CD1c-positive myeloid dendritic cell (primary cell): ENCODE data around the gene UROS.

Experiments used
- DNase-seq: peaks from one replicate; pipeline ENCODE4 v3.0.0-alpha.2; 2016; ENCODE audit errors: extremely low spot score

UROS gene

DNA sequence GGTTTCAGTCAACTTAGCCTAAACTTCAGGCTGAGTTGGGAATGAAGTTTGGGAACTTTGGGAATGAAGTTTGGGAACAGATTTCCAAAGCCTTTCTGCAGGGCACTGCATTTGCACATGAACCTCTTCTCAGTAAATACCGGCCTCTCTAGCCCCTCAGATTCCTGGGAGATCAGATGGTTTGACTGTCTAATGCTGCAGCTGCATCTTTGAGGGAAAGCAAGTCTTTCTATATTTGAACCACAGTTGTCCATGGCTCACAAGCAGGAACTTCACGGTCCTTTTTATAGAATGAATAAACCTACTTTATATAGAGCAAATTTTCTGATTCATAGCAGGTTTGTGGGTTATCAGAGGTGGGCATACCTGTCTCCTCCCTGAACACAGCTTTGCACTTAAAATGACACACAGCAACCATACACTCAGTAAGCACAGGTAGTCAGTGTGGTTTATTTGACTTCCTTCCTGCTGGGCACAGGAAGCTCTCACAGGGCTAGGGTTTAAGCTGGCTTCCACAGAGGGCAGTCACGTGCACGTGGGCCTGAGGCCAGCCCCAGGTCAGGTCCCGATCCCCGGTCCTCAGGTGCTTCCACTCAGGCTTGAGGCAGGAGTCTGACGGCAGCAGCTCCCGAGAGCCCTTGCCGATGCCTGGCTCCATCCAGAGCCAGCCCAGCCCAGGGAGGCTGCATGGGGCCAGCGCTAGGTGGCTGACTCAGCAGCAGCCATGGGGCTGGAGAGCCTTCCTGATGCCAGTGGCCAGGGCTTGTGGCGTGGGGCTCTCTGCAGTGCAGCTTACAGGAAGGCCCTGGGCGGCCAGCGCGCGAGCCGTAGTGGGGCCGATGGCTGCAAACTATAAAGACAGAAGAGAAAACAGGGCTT is 34.7 kb downstream of the UROS start:
- DNase-seq: no peak

DNA sequence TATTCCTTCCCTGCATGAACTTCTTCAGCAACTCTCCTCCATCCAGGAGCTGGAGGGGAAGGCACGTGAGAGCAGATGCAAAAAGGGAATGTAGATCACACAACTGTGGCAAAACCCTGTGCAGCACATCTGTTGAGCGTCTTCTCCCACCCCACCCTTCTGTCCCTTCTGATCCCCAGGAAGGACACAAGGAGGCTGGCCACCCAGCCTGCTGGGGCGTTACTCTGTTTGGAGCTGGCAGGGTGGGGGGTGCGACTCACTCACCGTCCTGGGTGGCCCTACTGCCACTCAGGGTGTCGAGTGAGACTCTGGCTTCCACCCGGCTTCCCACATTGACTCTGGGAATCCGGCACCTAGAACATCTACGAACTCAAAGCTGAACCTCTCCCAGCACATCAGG is 37.3 kb downstream of the UROS start:
- DNase-seq: no peak

DNA sequence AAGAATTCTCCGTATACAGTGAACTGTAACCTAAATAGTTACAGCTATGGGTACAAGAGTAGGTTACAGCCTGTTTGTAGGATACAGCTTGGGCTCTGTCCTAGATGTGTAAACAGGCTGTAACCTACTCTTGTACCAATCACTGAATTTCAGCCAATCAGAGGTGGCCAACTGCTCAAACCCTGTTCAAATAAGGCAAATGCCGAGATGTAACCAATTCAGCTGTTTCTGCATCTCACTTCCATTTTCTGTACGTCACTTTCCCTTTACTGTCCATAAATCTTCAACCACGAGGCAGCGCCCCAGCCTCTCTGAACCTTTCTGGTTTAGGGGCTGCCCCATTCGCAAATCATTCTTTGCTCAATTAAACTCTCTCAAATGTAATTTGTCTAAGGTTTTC is 39.1 kb downstream of the UROS start:
- DNase-seq: no peak

DNA sequence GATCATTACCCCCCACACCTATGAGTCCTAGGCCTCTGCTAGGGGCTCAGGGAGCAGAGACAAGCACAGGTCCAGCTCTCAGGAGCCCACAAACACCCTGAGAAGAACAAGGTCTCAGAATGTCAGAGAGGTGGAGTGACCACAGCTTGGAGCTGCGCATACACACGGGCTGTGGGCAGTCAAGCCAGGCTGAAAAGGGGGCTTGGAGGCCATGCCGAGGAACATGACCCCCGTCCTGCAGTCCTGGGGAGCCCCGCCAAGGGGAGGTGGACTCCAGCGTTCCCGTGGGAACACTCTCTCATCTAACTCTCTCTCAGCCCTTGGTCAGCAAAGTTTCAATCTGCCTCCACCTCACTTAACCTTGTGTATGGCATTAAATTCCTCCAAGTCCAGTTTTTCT is 39.6 kb downstream of the UROS start:
- DNase-seq: no peak

DNA sequence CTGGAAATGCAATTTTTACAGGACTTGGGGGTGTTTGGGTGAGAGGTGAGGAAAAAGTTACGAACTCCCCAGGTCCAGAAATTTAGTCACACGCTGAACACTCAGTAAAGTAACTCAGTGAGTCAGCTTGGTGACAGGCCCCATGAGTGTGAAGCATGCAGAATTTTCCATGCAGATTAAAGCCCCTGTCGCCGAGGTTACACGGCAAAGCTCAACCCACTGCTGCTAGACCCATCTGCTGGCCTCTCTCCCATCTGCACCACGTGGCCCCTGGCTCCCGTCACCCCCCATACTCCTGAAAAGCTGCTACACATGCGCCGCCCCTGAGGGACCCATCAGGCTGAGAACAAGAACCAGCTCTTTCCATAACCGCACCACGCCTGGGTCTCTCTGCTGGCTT is 40.4 kb downstream of the UROS start:
- no peak for DNase-seq

DNA sequence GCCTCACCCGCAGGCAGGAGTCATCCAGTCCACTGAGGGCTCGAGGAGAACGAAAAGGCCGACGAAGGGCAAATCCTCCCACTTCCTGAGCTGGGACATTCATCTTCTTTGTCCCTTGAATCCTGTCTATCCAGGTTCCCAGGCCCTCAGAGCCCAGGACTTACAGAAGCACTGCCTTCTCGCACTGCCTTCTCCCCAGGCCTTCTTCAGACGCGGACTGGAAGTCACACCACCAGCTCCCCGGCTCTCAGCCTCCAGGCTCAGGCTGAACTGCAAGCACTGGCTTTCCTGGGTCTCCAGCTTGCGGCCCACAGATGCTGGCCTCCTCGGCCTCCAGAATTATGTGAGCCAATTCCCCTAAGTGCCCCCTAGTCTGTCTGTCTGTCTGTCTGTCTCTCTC is 41.0 kb downstream of the UROS start:
- no peak for DNase-seq

DNA sequence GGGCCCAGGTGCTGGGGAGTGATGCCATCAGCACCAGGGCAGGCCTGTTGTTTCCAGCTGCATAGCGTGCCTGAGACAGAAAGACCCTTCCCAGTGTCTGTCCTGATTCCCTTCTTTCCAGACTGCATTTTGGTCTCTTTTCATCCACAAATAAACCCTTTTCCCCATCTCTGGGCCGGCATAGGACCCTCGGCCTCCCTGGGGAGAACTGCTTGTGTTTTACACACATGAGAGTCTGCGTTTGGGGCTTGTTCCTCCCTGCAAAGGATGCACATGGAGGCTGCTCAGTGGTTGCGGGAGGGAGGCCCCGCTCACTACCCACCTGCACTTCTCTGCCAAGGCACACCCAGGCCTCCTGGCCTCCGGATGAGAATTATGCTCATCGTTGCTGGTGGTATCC is 41.7 kb downstream of the UROS start:
- DNase-seq: no peak

DNA sequence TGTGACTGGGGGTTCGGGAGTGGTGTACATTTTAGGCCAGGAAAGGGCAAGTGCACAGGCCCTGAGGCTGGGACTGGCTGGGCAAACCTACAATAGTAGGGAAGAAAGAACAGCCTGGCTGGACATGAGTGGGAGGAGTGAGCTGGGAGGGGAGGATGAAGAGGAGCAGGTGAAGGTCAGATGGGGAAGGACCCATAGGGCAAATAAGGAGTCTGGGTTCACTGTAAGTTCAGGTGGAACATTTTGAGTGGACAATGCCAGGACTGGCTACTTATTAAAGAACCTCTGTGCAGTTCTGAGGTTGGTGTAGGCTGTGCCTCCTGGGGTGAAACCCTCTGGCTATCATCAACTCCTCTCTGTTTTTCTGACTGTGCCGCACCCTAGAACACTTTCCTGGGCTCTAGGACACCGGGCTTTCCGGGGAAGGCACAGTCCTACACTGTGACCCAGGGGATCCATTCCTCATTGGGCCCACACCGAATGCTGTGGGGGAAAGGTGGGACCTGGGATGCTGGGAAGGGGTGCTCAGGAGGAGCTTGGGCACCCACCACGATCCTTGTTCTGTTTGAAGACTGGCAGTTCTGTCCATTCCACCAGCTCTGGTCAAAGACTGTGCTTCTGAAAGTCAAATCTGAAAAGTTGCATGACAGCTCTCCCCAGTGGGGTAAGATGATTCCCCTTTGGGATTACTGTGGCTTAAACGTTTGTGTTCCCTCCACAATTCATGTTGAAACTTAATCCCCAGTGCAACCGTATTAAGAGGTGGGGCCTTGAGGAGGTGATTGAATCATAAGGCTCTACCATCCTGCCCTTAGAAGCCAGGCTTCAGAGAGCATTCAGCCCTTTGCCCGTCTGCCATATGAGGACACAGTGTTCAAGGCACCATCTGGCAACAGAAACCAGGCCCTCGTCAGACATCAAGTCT is 43.4 kb downstream of the UROS start:
- no peak for DNase-seq

DNA sequence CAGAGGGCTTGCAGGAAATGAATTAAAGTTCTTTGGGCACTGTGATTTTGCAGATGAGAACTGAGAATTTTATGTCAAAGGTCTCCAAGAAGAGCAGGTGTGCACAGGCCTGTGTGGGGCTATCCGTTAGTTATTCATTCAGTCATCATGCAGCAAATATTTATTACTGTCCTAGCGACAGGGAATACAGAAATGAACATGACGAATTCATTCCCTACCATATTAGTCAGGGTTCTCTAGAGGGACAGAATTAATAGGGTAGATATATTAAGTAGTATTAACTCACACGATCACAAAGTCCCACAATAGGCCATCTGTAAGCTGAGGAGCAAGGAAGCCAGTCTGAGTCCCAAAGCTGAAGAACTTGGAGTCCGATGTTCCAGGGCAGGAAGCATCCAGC is 44.5 kb downstream of the UROS start:
- no peak for DNase-seq

DNA sequence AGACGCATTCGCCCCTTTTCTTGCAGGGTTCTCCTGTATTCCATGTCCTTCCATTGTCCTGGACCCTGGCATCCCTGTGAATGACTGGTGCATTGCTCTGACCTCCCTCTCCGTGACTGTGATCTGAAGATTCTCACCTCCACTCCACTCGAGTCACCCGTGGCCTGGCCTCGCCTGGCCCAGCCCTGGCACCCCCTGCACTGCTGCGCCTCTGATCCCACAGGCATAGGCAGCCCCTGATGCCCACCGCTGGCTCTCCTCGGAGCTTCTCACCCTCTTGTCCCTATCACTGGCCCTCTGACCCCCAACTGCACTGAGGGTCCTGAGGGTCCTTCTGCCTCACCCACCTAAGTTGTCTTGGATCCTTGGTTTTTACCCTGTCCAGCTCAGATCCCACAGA is 45.3 kb downstream of the UROS start:
- no peak for DNase-seq

DNA sequence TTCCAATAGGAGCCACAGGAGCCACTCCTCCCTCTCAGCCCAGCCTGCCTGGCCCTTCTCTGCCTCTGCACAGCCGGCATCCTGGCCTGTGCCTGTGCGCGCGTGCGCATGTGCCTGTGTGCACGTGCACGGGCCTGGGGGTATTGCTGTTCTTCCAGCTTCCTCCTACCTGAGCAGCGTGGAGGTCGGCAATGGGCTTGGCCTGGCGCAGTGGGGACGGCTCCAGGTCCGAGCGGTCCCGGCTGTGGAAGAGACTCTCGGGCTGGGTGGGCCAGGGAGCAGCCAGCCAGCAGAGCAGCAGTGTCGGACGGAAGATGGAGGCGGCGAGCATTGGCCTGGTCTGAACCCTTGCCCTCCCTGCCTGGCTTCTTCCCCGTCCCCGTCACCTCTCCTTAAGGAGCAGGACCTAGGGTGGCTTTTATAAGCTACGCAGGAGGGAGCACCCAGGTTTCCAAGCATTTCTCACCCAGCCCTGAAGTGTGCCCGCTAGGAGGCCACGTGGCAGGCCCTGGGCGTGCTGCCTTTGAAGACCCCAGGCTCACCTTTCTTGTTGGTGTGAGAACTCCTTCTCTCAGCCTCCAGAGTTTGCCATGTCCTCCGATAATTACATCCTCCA is 47.5 kb downstream of the UROS start, which contains the start of gene MMP21:
Gene MMP21 (minus strand): TSS at position 331 of the 616 bp plus-strand sequence. CDS start 0 bp downstream, at position 331.
- DNase-seq: no peak

DNA sequence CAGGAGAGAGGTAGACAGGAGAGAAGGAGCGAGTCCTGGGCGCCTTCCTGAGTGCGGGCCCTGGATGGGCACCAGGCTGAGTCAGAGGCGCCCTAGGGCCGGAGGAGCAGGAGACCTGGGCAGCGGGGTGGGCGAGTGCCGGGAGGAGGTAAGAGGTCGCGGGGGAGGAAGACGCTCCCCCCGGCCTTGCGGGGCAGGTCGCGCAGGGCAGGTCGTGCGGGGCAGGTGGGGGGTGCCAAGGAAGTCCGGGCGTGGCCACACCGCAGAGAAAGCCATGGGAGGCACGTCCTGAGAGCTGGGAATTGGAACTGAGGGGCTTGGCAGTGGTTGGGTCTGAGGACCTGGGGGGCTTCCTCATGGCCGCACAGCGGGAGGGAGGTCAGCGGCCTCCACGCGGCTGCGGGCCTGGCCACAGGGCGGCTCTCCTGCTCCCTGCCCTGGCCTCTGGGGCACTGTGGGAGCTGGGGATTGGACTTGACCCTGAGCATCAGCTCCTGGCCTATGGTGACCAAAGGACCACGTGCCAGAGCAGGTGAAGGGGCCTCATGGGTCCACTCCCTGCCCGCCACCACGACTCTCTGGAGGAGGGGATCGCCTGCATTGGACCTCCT is 48.4 kb downstream of the UROS start:
- DNase-seq: no peak

DNA sequence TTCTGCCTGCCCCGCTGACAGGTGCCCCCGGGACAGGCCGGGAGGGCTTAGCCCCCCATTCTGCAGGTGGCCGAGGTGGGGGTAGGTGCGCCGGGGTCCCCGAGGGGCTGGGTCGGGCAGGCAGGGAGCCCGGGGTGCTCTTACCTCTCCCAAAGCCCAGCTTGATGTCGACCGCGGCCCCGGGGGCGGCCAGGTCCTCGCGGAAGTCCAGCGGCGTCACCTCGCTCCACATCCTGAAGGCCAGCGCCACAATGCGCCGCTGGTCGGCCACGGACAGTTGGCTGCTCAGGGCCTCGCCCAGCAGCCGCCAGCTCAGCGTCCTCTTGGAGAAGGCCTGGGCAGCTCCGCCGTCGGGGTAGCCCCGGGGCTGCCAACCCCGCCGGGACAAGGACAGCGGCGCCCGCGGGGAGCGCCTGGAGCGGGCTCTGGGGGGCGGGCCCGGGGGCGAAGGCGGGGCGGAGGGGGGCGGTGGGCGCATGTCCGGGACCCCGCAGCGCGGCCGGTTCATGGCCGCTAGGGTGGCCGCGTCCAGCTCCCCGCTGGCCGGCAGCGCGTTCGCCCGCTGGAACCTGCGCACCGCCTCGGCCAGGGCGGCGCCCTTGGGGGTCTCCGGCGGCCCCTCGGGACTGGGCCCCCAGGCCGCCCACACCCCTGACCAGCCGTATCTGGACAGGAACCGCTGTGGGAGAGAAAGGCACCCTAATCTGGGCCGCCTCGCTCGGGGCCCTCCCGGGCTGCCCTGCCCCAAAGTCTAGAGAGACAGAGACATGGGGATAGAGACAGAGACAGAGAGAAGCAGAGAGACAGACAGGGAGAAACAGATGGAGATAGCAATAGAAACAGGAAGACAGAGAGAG is 49.1 kb downstream of the UROS start:
- no peak for DNase-seq

DNA sequence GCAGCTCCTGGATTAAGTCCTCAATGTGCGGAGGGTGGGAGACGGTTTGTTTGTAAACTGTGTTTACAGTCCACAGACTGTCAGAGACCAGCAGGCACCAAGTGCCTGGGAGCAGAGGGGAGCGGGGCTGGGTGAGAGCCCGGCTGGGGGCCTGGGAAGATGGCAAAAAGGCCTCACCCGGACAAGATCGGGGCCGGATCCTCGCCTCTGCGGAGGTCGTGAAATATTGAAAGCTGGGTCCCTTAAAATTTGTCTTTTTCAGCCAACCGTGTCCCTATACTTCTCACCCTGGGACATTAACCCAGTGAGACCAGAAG is 50.2 kb downstream of the UROS start:
- DNase-seq: no peak

DNA sequence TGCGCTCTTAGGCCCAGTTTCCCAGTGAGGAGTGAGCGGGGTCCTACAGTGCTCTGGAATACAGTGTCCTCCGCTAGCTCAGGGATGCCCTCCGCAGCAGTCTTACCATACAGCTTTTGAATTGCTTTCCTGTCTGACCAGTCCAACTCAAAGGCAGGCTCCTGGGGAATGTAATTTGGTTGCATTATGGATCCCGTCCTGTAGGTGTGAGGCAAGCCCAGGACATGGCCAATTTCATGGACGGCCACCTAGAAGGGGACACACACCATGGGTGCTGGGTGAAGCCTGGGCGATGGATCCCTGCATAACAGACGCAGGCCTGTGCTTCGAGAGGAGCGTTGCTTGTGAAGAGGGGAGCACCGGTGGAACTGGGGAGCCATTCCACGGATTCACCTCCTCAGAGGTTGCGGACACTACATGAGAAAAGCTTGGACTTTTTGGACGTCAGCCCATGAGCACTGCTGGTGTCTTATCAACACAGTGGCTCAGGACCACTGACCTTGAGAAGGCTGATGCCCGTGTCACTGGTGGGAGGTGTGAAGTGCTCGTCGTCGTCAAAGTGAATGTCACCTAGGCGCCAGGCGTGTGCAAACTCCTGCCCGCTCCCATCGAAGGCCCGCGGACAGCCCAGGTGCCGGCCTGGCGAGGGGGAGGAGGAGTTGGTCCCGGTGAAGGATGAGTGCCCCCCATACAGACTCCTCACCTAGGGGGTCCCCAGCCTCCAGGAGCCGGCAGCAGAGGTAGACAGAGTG is 50.8 kb downstream of the UROS start:
- no peak for DNase-seq

DNA sequence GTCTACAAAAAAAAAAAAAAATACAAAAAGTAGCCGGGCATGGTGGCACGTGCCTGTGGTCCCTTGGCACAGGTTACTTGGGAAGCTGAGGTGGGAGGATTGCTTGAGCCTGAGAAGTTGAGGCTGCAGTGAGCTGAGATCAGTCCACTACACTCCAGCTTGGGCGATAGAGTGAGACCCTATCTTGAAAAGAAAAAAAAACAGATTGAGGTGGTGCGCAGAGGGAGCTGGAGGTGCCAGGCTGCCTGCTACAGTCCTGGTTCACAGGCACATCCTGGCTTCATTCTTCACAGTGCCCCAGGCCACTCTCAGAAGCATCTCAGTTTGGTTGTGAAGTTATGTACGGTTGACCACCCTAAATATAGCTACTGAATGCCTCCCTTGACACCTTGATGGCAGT is 52.2 kb downstream of the UROS start:
- DNase-seq: no peak

DNA sequence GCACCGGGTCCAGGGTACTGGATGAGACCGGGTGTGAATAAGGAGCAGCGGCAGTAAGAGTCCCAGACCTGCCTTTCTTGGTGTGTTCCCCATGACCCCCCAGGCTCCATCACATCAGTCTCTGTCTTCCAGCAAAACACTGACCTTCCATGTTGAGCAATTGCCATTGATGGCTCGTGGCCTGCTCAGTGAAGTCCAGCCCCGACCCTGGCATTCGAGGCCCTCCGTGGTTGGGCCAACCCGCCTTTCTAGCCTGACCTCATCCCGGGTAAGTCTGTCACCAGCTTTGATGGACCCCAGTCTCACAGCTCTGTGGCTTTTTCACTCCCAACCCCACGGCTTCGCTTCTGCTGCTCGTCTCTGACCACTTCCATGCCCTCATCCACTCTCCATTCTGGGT is 53.9 kb downstream of the UROS start:
- DNase-seq: no peak

DNA sequence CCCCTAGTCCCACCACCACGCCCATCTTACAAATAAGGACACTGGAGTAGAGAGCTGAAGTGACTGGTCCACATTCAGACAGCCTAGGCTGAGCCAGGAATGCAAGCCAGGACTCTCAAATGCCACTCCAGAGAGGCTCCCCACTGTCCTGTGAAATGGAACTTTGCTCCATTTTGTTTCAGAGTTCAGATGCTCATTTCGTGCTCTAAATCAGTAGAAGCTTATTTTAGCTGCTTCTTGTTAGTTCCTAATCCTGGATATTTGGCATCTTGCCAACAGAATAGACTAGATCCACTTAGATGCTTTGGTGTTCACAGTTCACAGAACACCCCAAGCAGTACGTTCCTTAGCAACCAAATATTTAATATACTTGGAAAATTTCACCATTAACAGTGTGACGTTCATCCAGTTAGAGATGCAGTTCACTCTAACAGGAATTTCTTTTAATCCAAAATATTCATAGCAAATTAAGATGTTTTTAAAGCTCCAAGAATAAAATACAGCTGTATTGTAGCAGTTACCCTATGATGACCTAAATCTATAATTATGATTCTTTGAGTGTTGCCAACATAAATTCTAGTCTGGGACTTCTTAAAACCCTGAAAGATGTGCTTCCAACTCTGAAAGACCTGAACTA is 54.7 kb downstream of the UROS start:
- peak; percentile 1 for DNase-seq

DNA sequence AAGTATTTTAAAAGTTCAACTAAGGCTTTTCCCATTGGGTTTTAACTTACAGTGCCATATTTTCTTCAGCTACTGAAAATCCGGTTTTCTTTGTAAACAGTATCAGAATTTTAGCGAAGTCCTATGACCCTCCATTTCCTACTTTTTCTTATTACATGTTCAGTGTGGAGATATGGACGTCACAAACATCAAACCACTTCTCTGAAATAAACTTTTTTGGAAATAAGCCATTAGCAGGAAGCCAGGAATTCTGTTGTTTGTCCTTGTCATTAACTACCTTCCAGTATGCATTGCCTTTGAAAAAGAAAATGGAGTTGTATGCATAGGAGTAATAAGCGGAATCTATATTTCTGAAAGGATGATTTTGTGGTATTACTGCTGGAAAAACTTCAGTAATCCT is 56.5 kb downstream of the UROS start:
- DNase-seq: no peak

DNA sequence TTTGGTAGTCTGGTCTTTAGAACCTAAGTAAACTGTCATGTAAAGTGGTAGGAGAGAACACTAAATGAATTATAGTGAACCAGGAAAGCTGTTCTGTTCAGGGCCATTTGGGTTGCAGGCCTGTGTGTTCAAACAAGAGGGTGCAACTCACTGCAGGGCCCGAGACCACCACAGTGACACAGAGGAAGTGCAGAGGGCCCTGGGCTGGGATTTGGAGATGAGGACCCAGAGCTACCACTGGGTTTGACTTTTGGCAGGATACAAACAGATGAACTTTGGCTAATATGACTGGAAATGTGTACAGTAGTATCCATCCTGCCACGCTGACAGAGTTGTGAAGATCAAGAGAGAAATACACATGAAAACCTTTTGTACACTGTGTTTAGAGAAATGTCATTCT is 57.2 kb downstream of the UROS start:
- DNase-seq: no peak
